Measurements from ENCODE around the gene ADRA2B.
A peak's percentile ranks its signal among the peaks of the same experiment; 100 is the strongest.
"Not testable (repeated sequence)": the region's sequence is repeated elsewhere in the genome, so short reads cannot be mapped to it uniquely, and the experiment has no call there.

The ADRA2B gene

DNA sequence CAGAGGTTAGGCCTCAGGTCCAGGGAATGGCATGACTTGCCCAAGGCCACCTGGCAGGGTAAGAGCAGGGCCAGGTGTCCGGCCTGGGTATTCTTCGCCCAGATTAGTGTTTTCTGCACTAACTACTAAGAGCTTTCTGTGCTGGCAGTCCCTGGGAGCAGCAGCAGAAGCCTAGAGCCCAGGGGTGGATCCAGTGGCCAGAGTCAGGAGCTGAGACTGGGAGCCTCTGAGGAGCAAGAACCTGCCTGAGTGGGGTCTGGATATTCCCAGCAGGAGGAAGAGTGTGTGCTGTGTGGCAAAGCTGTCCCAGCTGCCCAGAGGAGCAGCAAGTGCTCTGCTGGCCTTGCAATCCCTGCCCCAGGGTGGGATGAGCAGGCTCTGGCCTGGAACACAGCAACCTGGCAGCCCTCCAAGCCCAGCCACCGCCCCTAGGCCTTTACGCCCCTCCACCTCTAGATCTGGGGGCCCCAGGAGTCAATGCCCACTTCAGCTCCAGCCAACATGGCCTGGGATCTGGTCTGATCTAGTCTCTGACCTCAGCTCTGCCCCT, 50.9 kb downstream of the ADRA2B start:
- no peak for DNase-seq

DNA sequence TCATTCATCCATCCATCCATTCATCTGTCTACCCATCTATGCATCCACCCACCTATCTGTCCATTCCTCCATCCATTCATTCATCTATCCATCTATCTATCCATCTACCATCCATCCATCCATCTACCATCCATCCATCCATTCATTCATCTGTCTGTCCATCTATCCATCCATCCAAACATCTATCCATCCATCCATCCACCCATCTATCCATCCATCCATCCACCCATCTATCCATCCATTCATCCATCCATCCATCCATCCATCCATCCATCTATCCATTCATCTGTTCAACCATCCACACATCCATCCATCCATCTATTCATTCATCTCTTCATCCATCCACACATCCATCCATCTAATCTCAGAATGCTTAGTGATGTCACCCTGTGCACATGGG, 51.6 kb downstream of the ADRA2B start:
- DNase-seq, result not testable (repeated sequence)

GRCh38 chr2:96064047-96064675, 52.2 kb downstream of the ADRA2B start:
- DNase-seq, result not testable (repeated sequence)

DNA sequence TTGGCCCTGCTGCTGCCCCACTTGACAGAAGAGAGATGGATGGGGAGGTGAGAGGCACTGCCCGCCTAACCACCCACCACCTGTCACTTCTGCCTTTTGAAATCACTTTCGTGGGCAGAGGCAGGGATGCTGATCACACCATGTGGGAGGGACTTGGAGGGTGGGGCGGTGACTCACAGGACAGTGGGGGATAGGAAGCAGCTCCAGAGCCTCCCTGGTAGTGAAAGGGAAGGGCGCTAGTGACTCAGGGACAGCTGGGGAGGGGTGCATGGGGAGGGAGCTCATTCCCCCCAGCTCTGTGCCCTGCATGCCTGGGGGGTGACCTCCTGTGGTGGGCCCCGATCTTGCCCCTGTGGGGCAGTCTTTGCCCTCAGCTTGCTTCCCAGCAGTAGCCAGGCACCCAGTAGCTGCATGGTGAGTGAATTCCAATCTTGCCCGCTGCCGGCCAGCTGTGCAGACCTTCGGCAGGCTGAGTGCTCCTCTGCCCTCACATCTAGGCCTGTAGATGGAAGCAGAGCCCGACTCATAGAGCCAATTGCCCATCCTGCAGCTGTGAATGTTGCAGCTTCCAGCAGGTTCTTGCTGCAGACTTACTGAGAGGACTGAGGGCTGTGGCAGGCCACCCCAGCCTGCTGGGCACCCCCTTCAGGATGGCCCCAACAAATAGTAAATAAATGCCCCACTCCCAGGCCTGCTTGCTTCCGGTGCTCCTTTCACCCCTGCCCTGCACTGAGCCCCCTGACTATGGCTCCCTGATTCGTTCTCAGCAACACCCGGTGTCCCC, 53.1 kb downstream of the ADRA2B start:
- peak; percentile 9 for DNase-seq
